GM19240 (cell line): ENCODE data around the gene OBI1.

Experiments used
- DNase-seq: peaks from one replicate; pipeline ENCODE4 v3.0.0; 2011; ENCODE audit warnings: low spot score; ENCODE audit not compliant: insufficient read length

OBI1 gene

DNA sequence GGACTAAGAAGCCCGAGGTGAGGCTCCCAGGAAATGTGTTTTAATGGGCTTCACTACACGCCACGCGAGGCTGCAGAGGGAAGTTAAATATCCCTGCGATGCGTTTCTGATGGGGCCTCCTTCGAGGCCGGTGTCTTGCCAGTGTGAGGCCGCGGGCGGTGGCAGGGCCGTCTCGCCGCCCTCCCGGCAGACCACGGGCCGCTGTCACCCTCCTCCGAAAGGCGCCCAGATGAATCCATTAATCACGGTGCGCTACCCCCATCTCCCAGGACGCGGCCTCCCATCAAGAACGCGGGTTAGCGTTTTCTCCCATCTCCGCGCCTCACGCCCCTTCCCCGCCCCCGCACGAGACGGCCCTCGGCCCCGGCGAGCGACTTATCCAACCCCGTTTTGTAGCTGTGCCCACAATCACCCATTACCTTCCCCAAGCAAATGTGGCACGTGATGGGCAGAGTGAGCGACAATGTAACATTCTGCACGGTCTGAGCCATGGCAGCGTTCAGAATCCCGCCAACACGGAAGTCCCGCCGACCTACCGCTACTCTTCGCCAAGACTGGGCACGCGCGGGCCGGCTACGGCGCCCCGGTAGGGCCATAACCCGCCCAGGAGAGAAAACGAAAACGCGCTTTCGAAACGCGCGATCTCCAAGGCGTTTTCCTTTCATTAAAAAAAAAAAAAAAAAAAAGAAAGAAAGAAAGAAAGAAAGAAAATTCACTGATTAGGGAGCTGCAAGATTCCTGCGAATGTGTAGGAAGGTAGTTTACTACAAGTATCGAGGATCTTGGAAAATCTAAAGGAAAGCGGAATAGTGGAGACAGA is at the start of gene OBI1:
TSS of gene OBI1 (minus strand) at position 526 of the 820 bp plus-strand sequence. CDS start at position 491, 35 bp downstream.
- DNase-seq, result peak; percentile 52

- DNase-seq, result no peak
Measured at GRCh38 chr13:78701383-78701782, 42.4 kb upstream of the OBI1 start.

- no peak for DNase-seq
Measured at GRCh38 chr13:78700121-78700910, 41.4 kb upstream of the OBI1 start.

DNA sequence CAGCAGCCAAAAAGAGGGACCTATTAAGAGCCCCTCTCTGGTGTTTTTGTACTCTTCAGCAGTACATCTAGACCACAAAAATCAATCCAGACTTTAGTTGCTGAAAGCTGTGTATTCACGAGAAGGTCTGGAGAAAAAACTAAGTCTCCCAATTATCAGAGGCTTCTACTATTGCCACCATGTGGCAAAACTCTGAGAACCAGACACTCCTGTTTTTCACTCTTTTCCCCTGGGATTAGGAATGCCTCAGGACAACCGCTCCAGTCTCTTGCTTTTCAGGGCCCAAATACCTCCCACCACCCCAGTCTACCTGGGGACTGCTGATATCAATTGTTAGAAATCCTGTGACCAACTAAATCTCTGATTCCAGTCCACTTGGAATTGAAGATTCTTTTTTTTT is 30.1 kb upstream of the OBI1 start:
- no peak for DNase-seq

- DNase-seq, result no peak
Measured at GRCh38 chr13:78686461-78686860, 27.5 kb upstream of the OBI1 start.

DNA sequence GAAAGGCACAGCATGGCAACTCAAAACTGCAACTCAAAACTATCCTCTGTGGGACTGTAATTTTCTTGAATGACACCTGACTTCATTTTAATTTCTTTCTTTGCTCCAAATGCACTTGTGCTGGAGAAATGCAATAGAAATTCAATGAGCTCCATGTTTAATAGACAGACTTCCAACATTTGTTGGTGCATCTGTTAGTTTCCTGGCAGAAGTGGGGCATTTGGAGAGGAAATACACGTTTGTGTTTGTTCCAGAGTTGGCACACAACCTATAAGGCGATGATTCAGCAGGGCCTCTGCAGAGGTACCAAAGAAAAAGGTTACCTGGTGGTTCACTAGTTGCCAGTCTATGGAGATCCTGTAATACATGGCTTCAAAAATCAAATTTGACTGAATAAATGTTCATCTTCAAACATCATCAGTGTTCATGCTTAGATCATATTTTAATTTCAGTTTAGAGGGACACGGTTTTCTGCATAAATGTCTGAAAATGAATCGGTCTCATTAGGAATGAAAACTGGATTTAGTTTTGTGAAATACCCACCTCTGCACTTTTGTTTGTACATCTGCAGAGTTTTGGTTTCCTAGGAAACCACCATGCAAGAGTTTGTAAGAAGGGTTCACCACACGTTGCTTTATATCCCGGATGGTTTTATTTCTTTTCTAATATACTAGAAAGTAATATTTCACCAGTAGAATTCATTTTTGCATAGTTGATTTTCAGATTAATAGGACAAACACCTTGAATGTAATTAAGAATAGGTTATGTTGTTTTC is 21.8 kb upstream of the OBI1 start:
- DNase-seq, result no peak

DNA sequence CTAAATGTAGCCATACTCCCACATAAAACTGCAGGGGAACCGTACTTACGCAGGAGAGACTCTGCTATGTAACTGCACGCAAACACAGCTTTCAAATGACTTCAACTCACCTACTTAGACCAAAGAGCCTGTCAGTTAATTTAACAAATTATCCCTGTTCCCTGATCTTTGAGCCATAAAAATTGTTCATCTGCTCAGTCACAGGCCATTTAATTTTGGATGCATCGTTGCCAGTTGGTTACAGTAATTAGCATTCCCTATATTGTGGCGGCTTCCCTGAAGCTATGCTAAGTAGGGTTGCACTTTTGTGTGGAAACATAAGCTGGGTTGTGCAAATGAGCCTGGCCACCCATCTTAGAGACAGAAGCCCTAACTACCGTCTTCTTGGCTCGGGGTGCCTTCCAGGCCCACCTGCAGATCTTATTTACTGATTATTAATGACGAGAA is 21.2 kb upstream of the OBI1 start:
- DNase-seq, result no peak

GRCh38 chr13:78679329-78679728 is 20.4 kb upstream of the OBI1 start:
- no peak for DNase-seq

DNA sequence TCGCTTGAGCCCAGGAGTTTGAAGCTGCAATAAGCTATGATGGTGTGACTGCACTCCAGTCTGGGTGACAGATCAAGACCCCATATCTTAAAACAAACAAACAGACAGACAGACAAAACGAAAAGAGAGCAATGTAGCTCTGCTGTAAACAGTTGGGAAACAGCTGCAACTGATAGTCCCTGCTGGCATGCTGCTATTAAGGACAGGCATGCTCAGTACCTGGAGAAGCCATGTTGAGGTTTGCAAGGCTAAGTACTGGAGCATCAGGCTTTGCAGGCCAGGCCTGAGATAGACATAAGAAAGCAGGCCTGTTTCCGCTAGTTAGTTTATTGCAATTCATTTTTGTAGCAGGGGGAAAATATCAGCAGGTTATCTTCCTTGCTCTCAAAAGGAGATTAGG is 16.2 kb upstream of the OBI1 start:
- DNase-seq, result no peak

DNA sequence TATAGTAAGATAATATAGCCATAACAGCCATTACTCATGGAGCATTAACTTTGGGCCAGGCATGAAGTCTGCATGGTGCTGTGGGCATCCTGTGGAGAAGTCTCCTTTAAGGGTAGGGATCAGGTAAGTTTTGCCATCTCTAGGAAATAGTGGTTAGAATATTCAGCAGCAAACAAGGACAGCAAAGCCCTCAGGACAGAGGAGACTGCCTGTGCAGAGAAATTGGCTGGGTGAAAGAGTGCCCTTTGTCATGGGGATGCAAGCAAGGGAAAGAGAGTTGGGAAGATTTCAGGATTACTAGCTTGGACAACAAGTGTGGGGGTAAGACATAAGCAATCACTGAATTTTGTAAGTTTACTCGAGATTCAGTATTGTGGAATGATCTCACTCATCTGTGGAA is 15.7 kb upstream of the OBI1 start:
- DNase-seq, result no peak

DNA sequence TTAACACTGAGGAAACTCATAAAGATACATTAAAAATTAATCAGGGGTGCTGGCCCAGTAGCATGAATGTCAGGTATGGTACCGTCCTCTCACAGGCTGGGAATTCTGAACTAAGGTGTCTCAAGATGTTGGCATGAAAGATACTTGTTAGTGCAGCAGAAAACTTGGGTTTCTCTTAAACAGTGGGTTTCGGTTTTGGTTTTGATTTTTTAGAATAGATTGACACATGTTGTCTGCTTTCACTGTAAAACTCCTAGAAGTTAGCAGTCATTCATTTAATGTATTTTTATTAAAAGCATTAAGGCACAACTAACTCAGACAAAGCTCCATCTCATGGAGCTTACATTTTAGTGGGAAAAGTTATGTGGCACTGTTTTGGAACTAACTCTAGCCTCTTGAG is 3.5 kb upstream of the OBI1 start:
- DNase-seq, result no peak

DNA sequence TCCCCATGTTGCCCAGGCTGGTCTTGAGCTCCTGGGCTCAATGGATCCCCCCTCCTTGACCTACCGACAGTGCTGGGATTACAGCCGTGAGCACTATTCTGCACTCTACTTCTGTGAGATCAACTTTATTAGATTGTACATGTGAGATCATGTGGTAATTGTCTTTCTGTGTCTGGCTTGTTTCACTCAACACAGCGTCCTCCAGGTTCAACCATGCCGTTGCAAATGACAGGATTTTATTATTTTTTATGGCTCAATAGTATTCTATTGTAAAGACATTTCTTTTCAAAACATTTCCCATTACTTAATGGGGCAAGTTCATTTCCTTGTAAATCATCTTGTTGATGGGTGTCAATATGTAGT is 1.5 kb upstream of the OBI1 start:
- no peak for DNase-seq

DNA sequence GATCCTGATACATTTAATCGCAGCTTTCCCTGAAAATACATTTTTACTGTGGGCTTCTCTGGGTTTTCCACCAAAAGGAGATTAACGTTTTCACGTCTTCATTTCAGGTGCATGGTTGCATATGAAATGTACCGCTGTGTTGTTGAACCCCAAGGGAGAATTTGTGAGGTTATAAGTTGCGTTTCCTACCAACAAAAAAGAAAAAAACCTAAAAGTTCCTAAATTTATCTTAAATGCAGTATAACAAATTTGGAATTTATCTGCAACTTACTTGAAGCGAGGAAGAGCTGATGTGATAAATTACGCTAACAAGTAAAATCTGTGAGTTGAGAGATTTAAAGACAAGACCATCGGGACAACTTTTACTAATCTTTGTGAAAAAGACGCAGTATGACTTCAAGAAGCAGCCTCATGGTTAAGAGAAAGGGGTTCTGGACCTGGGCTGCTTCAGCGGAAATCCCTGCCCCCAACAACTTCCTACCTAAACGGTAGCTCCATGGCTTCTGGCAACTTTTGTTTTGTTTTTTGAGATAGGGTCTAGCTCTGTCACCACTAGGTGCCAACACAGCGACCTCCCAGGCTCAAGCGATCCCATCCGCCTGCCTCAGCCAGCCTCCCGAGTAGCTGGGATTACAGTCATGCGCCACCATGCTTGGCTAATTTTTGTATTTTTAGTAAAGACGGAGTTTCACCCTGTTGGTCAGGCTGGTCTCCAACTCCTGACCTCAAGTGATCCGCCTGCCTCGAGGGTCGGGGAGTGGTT is 958 bp upstream of the OBI1 start:
- no peak for DNase-seq

GRCh38 chr13:78659450-78659730 is 435 bp upstream of the OBI1 start:
- DNase-seq, result no peak

DNA sequence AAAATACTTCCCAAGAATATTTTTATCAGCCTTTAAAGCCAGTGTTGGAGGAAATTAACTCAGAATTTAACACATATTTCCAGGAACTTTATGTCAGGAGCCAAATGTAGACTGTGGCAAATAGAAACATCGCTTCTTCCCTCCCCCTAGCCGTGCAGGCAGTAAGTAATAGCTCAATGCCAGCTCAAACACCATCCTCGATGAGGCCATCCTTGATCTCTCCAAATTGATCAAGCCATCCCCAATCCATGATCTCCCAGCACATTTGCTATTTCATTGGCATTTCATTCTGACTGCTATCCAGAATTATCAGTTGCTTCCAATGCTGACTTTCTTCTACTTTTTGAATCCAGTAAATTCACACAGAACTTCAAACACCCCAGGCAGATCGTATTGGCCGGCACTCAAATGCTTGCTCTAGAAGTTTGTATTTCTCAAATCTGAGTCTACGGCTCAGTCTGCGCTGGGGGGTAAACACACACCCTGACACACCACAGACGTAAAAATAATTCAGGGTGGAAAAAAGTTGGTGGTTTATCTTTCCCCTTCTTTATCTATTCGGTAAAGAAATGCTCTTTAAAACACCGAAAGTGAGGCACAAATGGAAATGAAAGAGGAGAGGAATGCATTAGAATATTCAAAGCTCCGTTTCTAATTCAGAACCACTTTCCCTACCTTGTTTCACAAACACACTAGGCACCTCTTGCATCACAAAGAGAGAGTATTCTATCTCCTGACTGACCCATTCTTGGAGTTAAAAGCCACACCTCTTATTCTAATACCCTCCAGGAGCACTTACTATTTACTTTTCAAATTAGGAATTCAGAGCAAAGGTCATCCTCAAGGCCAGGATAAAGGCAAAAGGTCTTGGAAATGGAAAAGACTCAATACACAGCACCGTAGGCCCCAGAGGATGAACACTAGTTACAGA is 991 bp downstream of the OBI1 start:
- DNase-seq, result no peak

GRCh38 chr13:78655906-78656305 is 3.0 kb downstream of the OBI1 start:
- no peak for DNase-seq

DNA sequence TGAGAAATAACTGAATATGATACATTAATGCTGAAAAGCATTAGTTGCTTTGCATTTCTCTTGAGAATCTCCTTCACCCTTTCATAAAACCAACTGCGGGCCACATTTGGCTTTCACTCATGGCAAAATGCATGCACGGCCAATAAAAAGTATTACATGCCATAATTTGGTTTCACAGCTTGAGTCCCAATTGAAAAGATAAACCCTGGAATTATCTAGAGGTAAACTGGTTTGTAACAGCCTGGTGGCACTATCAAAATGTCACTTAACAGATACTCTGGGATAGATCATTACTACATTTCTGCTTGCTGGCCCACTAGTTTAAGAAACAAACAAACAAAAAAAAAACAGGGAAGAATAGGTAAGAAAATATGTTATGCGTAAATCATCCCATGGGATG is 3.9 kb downstream of the OBI1 start:
- DNase-seq, result no peak

DNA sequence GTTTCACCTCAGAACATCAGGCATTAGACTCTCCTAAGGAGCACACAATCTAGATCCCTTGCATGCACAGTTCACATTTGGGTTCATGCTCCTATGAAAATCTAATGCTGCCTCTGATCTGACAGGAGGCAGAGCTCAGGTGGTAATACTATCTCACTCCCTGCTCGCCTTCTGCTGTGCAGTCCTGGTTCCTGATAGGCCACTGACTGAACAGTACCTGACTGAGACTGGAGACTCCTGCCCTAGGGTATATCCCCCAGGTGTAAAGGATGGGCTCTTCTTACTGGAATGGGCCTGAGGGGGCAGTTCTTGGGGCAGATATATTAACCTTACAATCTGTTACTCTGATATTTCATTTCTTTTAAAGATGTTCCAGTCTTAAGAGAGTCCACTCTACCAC is 6.3 kb downstream of the OBI1 start:
- no peak for DNase-seq

DNA sequence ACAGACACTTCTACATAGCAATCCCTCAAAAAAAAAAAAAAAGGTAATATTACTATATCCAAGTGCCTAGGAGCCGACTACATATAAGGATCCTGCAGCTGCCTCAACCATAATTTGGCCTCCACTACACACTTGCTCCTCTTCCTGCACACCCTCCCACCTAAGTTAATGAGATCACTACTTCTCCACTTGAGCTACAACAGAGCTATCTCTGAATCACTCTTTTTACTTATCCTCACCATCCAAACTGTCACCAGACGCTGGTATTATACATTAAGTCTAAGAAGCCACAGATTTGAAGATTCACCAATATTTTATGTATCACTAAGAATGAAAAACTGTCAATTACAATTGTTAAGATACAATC is 8.3 kb downstream of the OBI1 start:
- no peak for DNase-seq

GRCh38 chr13:78649997-78650716 is 8.8 kb downstream of the OBI1 start:
- DNase-seq, result no peak
